Activated T-cell treated with anti-CD3 and anti-CD28 coated beads for 24 hours (primary cell): Measurements from ENCODE around the gene CELF1.

ENCODE experiments used
- DNase-seq: peaks from one replicate; pipeline ENCODE4 v3.0.0-alpha.2; 2020; ENCODE audit warnings: low read depth

Gene CELF1

GRCh38 chr11:47446833-47447232 lies 106.1 kb downstream of the CELF1 start:
- no peak for DNase-seq

GRCh38 chr11:47445840-47446239 lies 107.1 kb downstream of the CELF1 start:
- no peak for DNase-seq

GRCh38 chr11:47443817-47444216 lies 109.1 kb downstream of the CELF1 start:
- no peak for DNase-seq

- DNase-seq, result no peak
These were observed 109.8 kb downstream of the CELF1 start for GRCh38 chr11:47443028-47443700.

GRCh38 chr11:47442514-47442913 lies 110.4 kb downstream of the CELF1 start:
- DNase-seq, result no peak

- DNase-seq, result no peak
These were observed 111.5 kb downstream of the CELF1 start for GRCh38 chr11:47441421-47441820.

- DNase-seq, result no peak
These were observed 112.9 kb downstream of the CELF1 start for GRCh38 chr11:47440054-47440476.

GRCh38 chr11:47438721-47439120 lies 114.2 kb downstream of the CELF1 start:
- no peak for DNase-seq

GRCh38 chr11:47437746-47438418 lies 115.0 kb downstream of the CELF1 start:
- DNase-seq, result no peak

GRCh38 chr11:47437218-47437745 lies 115.7 kb downstream of the CELF1 start:
- DNase-seq, result no peak

GRCh38 chr11:47436726-47437125 lies 116.2 kb downstream of the CELF1 start:
- DNase-seq, result no peak

- DNase-seq, result no peak
These were observed 117.2 kb downstream of the CELF1 start for GRCh38 chr11:47435687-47436086.

- no peak for DNase-seq
These were observed 118.7 kb downstream of the CELF1 start for GRCh38 chr11:47434011-47434786.

GRCh38 chr11:47433157-47433556 lies 119.8 kb downstream of the CELF1 start:
- DNase-seq, result no peak

GRCh38 chr11:47431356-47432083 lies 121.4 kb downstream of the CELF1 start:
- DNase-seq, result no peak

GRCh38 chr11:47430524-47430923 lies 122.4 kb downstream of the CELF1 start:
- DNase-seq, result no peak

- peak; percentile 99 for DNase-seq
These were observed 126.6 kb downstream of the CELF1 start, which contains the start of gene PSMC3 for GRCh38 chr11:47426062-47426956. TSS of gene PSMC3 (minus strand) at chr11:47426439. CDS start at chr11:47426279, 160 bp downstream.

- DNase-seq, result no peak
These were observed 127.3 kb downstream of the CELF1 start for GRCh38 chr11:47425611-47426010.

- no peak for DNase-seq
These were observed 134.3 kb downstream of the CELF1 start for GRCh38 chr11:47418454-47419259.

GRCh38 chr11:47417712-47418111 lies 135.2 kb downstream of the CELF1 start:
- DNase-seq, result no peak
